PFSK-1 (cell line): ENCODE results near the gene ANKRD35.

Experiments used
- FOXP2 ChIP-seq: optimal IDR thresholded peaks from 2 replicates; pipeline ENCODE3; 2011; ENCODE audit warnings: borderline replicate concordance, control low read depth, inconsistent platforms; ENCODE audit not compliant: insufficient read depth; ENCODE audit errors: extremely low read length, extremely low read depth
- POLR2AphosphoS5 ChIP-seq: IDR thresholded peaks from 2 replicates; pipeline ENCODE4 v1.6.1; 2012; ENCODE audit warnings: low read depth, mild to moderate bottlenecking, control low read depth, low read length, moderate library complexity
- REST ChIP-seq, 2 experiments: IDR thresholded peaks; 2 replicates each; pipeline versions ENCODE4 v1.6.1 to v1.8.0; 2011 to 2012; ENCODE audit warnings: low read depth in 2 of 2, low read length in 2 of 2, control low read depth in 1 of 2, inconsistent platforms in 1 of 2, mild to moderate bottlenecking in 1 of 2, moderate library complexity in 1 of 2; ENCODE audit not compliant: insufficient read depth in 1 of 2
- SIN3A ChIP-seq: IDR thresholded peaks from 2 replicates; pipeline ENCODE4 v1.6.1; 2012; ENCODE audit warnings: mild to moderate bottlenecking, low read length, moderate library complexity, borderline replicate concordance; ENCODE audit not compliant: insufficient read depth
- TAF1 ChIP-seq: IDR thresholded peaks from 2 replicates; pipeline ENCODE4 v1.6.1; 2012; ENCODE audit warnings: low read length, control low read depth, borderline replicate concordance; ENCODE audit not compliant: insufficient read depth

ANKRD35 gene

GRCh38 chr1:145898756-145899155, 13.1 kb upstream of the ANKRD35 start:
- TF ChIP-seq FOXP2 (no peak), POLR2AphosphoS5 (no peak), REST (IDR thresholded peaks at IDR 0.05; ENCODE audit: insufficient read depth in 1 of 2, low read depth in 2 of 2, low read length in 2 of 2) (no peak)

- TF ChIP-seq REST (IDR thresholded peaks at IDR 0.05; ENCODE audit: insufficient read depth in 1 of 2, low read depth in 2 of 2, low read length in 2 of 2) (no peak), SIN3A (no peak)
These were observed 12.3 kb upstream of the ANKRD35 start for GRCh38 chr1:145897969-145898368.

DNA sequence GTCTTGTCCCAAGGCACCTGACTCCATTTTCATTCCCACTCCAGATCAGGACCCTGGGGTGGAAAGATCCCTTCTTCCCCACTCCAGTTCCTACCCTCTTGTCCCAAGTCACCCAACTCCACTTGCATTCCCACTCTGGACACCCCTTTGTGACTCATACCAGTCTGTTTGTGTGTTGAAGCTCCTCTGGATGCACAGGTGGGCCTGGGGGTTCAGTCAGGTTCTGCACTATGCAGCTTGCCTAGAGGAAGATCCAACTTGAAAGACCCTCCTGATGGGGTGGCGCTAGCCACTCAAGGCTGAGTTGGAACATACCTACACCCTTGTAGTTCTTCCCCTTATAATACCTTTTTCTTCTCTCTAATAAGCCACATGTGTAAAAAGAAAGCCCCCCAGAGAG, 9.8 kb upstream of the ANKRD35 start:
- TF ChIP-seq SIN3A (no peak), REST (IDR thresholded peaks at IDR 0.05; ENCODE audit: insufficient read depth in 1 of 2, low read depth in 2 of 2, low read length in 2 of 2) (no peak), TAF1 (no peak), POLR2AphosphoS5 (no peak), FOXP2 (no peak)

DNA sequence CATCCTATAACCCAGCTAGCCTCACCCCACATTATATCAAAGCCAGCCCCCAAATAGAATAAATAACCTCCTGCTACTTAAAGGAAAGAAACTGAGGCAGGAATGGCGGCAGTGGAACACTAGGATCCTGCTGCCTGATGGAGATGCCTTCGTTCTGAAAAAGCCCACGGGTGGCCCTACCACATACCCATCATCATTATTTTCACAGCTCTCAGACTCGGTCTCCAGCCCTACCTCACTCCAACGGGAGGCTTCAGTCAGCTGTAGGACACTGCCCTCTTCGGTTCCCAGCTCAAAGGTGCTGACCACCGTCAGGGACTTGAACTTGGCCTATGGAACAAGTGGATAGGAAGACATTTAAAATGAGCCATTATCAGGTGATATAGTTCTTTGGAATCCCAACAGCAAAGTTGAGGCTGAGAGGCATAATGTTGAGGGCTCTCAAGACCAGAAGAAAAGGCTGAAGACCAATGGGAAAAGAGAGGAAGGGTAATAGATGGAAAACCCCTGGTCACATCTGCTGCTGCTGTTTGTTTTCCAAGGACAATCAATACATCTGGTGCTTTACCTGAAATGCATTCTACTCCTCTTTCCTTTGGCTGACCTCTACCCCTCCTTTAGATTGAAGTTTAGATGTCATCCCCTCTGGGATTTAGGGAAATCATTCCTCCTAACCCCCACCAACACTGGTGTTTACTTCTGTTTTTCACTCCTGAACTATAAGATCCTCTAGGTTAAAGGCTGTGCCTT, 7.8 kb upstream of the ANKRD35 start:
- TF ChIP-seq REST (IDR thresholded peaks at IDR 0.05; ENCODE audit: insufficient read depth in 1 of 2, low read depth in 2 of 2, low read length in 2 of 2) (no peak), TAF1 (no peak), SIN3A (no peak), POLR2AphosphoS5 (no peak), FOXP2 (no peak)

GRCh38 chr1:145892486-145893087, 6.9 kb upstream of the ANKRD35 start:
- TF ChIP-seq REST (IDR thresholded peaks at IDR 0.05; ENCODE audit: insufficient read depth in 1 of 2, low read depth in 2 of 2, low read length in 2 of 2) (no peak), TAF1 (no peak), SIN3A (no peak), FOXP2 (no peak), POLR2AphosphoS5 (no peak)
